Neural cell (in vitro differentiated cells): ENCODE measurements around the gene LSAMP.

Source experiments
- CTCF ChIP-seq: fragments of 450-650 bp; IDR thresholded peaks from 2 replicates; pipeline ENCODE4 v1.5.1; 2014; ENCODE audit warnings: antibody characterized with exemption, mild to moderate bottlenecking, moderate library complexity; ENCODE audit not compliant: poor library complexity, severe bottlenecking
- EP300 ChIP-seq: fragments of 450-650 bp; conservative IDR thresholded peaks from 2 replicates; pipeline ENCODE4 v1.6.1; 2014; ENCODE audit warnings: antibody characterized with exemption, mild to moderate bottlenecking, moderate library complexity; ENCODE audit not compliant: poor library complexity, severe bottlenecking
- EZH2 ChIP-seq: fragments of 200-600, 300-800 bp; shearing (Covaris generic), sonication (generic); IDR thresholded peaks from 2 replicates; pipeline ENCODE4 v1.6.1; 2014; ENCODE audit warnings: antibody characterized with exemption, low read length, borderline replicate concordance, mild to moderate bottlenecking; ENCODE audit not compliant: insufficient read depth, poor library complexity, severe bottlenecking
- POLR2AphosphoS5 ChIP-seq: IDR thresholded peaks from 2 replicates; pipeline ENCODE4 v1.6.1; 2012
- RAD21 ChIP-seq: fragments of 450-650 bp; conservative IDR thresholded peaks from 2 replicates; pipeline ENCODE4 v1.6.1; 2014; ENCODE audit warnings: antibody characterized with exemption, mild to moderate bottlenecking, moderate library complexity
- SMC3 ChIP-seq: fragments of 450-650 bp; conservative IDR thresholded peaks from 2 replicates; pipeline ENCODE4 v1.6.1; 2014; ENCODE audit warnings: antibody characterized with exemption, mild to moderate bottlenecking, moderate library complexity; ENCODE audit not compliant: poor library complexity

GRCh38 chr3:115891006-115891636, 554.2 kb downstream of the LSAMP start:
- no peak for TF ChIP-seq RAD21
- no peak for TF ChIP-seq CTCF
- no peak for TF ChIP-seq SMC3
- no peak for TF ChIP-seq EP300
- TF ChIP-seq POLR2AphosphoS5 = no peak
- no peak for TF ChIP-seq EZH2
